ENCODE data around the gene GALNT12. TPM values are rescaled to one million over a fixed set of nuclear protein-coding genes. Genes with fewer than 3 reads are reported as not detected.

The GALNT12 gene
- total RNA-seq, 1 experiment from 2014 or later: 31.2 TPM

- POLR2A ChIA-PET: no interaction called here
These were observed 2.8 kb downstream of the GALNT12 start for GRCh38 chr9:98810102-98810842.

More at GRCh38 chr9:98810102-98810842, 2.8 kb downstream of the GALNT12 start:
- no TSS peak for BruUV-seq (replicated peaks)
- ATAC-seq (no peak), DNase-seq (ENCODE audit: low read depth, low spot score) (no peak)
- TF ChIP-seq ZFX (IDR thresholded peaks at IDR 0.05) (no peak), MAX (IDR thresholded peaks at IDR 0.05) (no peak), SP1 (IDR thresholded peaks at IDR 0.05; ENCODE audit: low read depth) (no peak), POLR2AphosphoS5 (IDR thresholded peaks at IDR 0.05; ENCODE audit: low read depth, low read length) (no peak), YY1 (IDR thresholded peaks at IDR 0.05; ENCODE audit: extremely low read depth, insufficient replicate concordance, low read depth, low read length) (no peak), CEBPB (IDR thresholded peaks at IDR 0.05; ENCODE audit: low read depth) (no peak), TCF7L2 (IDR thresholded peaks at IDR 0.05; ENCODE audit: borderline replicate concordance, extremely low read depth, insufficient read depth, insufficient read length) (no peak), CTCF (IDR thresholded peaks at IDR 0.05 in 2 of 3, conservative IDR thresholded peaks at IDR 0.05 in 1 of 3; ENCODE audit: borderline replicate concordance in 1 of 3, insufficient read depth in 1 of 3, low read depth in 2 of 3, low read length in 2 of 3) (no peak), RAD21 (IDR thresholded peaks at IDR 0.05; ENCODE audit: low read depth) (no peak), EZH2phosphoT487 (IDR thresholded peaks at IDR 0.05; ENCODE audit: borderline replicate concordance) (no peak)
- ChIA-PET CTCF (interaction anchor here (1.0 kb wide), 1 partner anchor 38 kb away, joined by 3 read pairs; no protein-coding TSS in a partner anchor), RAD21 (ENCODE audit: low non-redundant PET in 1 of 2, low total read pairs in 2 of 2, uncharacterized antibody in 2 of 2, unreplicated experiment in 2 of 2) (no interaction called here)
- H3K9me2 ChIP-seq (ENCODE audit: insufficient read depth): no peaks in the 10 kb centered on the region
- H3K27ac ChIP-seq (ENCODE audit: low read depth, low read length): no peak overlapping the region; the same call in 1 of the 2 replicates
- peaks cover 11% of the 10 kb centered on the region; the same call in 1 of the 2 replicates for H3K79me2 ChIP-seq (ENCODE audit: insufficient read depth, low read length)
- peaks cover 31 to 51% of the 10 kb centered on the region in 2 experiments for H3K4me1 ChIP-seq (ENCODE audit: control insufficient read depth in 1 of 2, insufficient read depth in 2 of 2, low read length in 2 of 2)
- no peaks in the 10 kb centered on the region for H3K27me3 ChIP-seq (ENCODE audit: insufficient read depth, low read length)
- no peaks in the 10 kb centered on the region for H4K20me1 ChIP-seq (ENCODE audit: insufficient read depth)
- H3K4me2 ChIP-seq (ENCODE audit: low read length): peak overlapping the region; percentile 97
- H3K9me3 ChIP-seq (ENCODE audit: control insufficient read depth in 1 of 2, insufficient read depth in 1 of 2, low read depth in 1 of 2, low read length in 2 of 2): no peaks in the 10 kb centered on the region
- peak overlapping the region; percentile 80 for H3K9ac ChIP-seq (ENCODE audit: low read length)
- no peak overlapping the region for H3K4me3 ChIP-seq (replicated peaks in 1 of 2; ENCODE audit: low read depth in 1 of 2, low read length in 2 of 2)
- no peak overlapping the region for H2AFZ ChIP-seq (ENCODE audit: low read depth, low read length, poor library complexity, severe bottlenecking)
- intact Hi-C loops (cut with micrococcal nuclease): no loop called here
- no peaks in the 10 kb centered on the region for H3K36me3 ChIP-seq (ENCODE audit: control insufficient read depth in 1 of 2, insufficient read depth in 2 of 2, low read length in 2 of 2)
